Measurements from ENCODE around the gene ASCL1. TPM values are rescaled to one million over a fixed set of nuclear protein-coding genes. Genes with fewer than 3 reads are reported as not detected.

The ASCL1 gene
- total RNA-seq, 1 experiment from 2014 or later, result 0.07 TPM

DNA sequence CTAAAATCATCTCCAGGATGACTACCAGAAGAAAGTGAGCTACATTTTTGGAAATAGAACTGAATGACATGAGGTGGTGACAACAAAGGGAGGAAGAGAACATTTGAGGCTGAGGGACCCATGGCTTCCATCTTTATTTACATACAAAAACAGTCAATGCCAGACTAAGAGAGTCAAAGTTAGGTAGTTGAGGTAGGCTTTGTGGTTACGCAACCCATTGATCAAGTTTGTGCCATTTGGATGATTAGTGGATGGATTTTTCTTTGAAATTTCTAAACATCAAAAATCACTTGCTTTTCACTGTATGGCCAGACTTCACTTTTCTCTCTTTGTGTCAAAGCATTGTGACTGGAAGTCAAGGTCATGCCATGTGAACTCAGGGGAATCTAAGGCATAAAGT lies 22.9 kb downstream of the ASCL1 start:
- ChIA-PET POLR2A (no interaction called here), CTCF (no interaction called here)
- Mint-ChIP-seq H3K27ac (no peak overlapping the region), H3K36me3 (no peaks in the 10 kb centered on the region), H3K27me3 (ENCODE audit: low read depth) (no peaks in the 10 kb centered on the region), H3K4me1 (no peaks in the 10 kb centered on the region), H3K4me3 (no peak overlapping the region), H3K9me3 (no peaks in the 10 kb centered on the region)
- TF ChIP-seq, protein P1, sequence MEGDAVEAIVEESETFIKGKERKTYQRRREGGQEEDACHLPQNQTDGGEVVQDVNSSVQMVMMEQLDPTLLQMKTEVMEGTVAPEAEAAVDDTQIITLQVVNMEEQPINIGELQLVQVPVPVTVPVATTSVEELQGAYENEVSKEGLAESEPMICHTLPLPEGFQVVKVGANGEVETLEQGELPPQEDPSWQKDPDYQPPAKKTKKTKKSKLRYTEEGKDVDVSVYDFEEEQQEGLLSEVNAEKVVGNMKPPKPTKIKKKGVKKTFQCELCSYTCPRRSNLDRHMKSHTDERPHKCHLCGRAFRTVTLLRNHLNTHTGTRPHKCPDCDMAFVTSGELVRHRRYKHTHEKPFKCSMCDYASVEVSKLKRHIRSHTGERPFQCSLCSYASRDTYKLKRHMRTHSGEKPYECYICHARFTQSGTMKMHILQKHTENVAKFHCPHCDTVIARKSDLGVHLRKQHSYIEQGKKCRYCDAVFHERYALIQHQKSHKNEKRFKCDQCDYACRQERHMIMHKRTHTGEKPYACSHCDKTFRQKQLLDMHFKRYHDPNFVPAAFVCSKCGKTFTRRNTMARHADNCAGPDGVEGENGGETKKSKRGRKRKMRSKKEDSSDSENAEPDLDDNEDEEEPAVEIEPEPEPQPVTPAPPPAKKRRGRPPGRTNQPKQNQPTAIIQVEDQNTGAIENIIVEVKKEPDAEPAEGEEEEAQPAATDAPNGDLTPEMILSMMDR (IDR thresholded peaks at IDR 0.05), result no peak
- TF ChIP-seq, protein P2, sequence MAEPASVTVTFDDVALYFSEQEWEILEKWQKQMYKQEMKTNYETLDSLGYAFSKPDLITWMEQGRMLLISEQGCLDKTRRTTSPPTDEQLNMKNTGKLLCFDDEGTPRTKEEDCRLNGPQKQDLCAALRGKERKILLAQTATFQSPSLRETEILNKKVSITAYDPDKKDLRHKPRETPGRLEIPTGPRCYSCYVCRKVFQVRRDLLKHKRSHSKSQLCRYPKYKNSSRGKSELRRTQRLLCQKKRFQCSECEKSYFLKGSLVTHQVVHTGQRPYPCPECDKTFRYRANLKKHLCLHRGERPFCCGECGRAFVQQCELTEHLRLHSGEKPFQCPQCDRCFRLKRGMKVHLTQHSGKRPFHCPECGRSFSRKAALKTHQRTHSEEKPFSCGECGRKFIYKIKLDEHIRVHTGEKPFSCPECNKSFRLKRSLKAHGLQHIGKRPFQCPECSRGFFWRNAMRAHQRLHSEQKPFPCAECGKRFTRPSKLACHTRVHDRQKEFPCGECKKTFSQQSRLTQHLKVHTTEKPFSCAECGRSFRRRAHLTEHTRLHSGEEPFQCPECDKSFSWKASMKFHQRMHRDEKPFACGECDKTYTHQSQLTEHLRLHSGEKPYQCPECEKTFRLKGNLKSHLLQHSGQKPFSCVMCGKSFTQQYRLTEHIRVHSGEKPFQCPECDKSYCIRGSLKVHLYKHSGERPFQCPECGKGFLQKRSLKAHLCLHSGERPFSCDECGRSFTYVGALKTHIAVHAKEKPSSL (CRISPR knock-in tag; conservative IDR thresholded peaks at IDR 0.05), result no peak
- no peak for TF ChIP-seq ESRRA (CRISPR knock-in tag; IDR thresholded peaks at IDR 0.05; ENCODE audit: borderline replicate concordance)
- TF ChIP-seq, protein P3, sequence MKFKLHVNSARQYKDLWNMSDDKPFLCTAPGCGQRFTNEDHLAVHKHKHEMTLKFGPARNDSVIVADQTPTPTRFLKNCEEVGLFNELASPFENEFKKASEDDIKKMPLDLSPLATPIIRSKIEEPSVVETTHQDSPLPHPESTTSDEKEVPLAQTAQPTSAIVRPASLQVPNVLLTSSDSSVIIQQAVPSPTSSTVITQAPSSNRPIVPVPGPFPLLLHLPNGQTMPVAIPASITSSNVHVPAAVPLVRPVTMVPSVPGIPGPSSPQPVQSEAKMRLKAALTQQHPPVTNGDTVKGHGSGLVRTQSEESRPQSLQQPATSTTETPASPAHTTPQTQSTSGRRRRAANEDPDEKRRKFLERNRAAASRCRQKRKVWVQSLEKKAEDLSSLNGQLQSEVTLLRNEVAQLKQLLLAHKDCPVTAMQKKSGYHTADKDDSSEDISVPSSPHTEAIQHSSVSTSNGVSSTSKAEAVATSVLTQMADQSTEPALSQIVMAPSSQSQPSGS (CRISPR knock-in tag; IDR thresholded peaks at IDR 0.05; ENCODE audit: borderline replicate concordance, low read depth), result no peak
- TF ChIP-seq NR3C1 (CRISPR knock-in tag; conservative IDR thresholded peaks at IDR 0.05; ENCODE audit: low read depth), result no peak
- TF ChIP-seq CREM (CRISPR knock-in tag; IDR thresholded peaks at IDR 0.05), result no peak
- TF ChIP-seq ZNF121 (CRISPR knock-in tag; IDR thresholded peaks at IDR 0.05), result no peak
- ATAC-seq (no peak), DNase-seq (ENCODE audit: low spot score) (no peak)

DNA sequence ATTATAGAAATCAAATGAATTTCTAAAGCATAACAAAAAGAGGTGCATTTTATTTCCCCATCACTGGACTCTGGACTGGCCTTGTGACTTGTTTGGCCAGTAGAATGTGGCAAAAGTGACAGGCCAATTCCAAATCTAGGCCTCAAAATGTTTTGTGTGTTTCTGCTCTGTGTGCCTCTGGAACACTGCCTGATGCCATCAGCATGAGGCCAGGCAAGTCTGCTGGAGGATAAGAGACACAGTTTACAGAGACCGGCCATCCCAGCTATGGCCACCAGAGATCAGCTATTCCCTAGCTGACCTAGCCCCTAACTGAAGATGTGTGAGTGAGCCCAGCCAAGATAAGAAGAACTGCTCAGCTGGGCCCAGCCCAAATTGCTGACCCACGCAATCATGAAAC lies 32.9 kb downstream of the ASCL1 start:
- no peak for DNase-seq (ENCODE audit: low spot score)
- H3K27me3 Mint-ChIP-seq (ENCODE audit: low read depth), result no peaks in the 10 kb centered on the region
- no peak overlapping the region for H3K27ac Mint-ChIP-seq
- peak; percentile 88 for ATAC-seq
- H3K36me3 Mint-ChIP-seq, result no peaks in the 10 kb centered on the region
- POLR2A ChIA-PET, result no interaction called here
- peaks cover 15% of the 10 kb centered on the region for H3K9me3 Mint-ChIP-seq
- CTCF ChIA-PET, result interaction anchor here (0.6 kb wide), 1 partner anchor 248 kb away, joined by 3 read pairs; no protein-coding TSS in a partner anchor
- no peak for TF ChIP-seq FOXP1 (CRISPR knock-in tag; IDR thresholded peaks at IDR 0.05; ENCODE audit: borderline replicate concordance)
- TF ChIP-seq TEAD1 (CRISPR knock-in tag; IDR thresholded peaks at IDR 0.05), result no peak
- no peak for TF ChIP-seq ZNF232 (CRISPR knock-in tag; IDR thresholded peaks at IDR 0.05)
- TF ChIP-seq NR2C2 (CRISPR knock-in tag; IDR thresholded peaks at IDR 0.05), result no peak
- TF ChIP-seq, protein P4, sequence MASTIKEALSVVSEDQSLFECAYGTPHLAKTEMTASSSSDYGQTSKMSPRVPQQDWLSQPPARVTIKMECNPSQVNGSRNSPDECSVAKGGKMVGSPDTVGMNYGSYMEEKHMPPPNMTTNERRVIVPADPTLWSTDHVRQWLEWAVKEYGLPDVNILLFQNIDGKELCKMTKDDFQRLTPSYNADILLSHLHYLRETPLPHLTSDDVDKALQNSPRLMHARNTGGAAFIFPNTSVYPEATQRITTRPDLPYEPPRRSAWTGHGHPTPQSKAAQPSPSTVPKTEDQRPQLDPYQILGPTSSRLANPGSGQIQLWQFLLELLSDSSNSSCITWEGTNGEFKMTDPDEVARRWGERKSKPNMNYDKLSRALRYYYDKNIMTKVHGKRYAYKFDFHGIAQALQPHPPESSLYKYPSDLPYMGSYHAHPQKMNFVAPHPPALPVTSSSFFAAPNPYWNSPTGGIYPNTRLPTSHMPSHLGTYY (CRISPR knock-in tag; IDR thresholded peaks at IDR 0.05), result no peak
- TF ChIP-seq, protein P5, sequence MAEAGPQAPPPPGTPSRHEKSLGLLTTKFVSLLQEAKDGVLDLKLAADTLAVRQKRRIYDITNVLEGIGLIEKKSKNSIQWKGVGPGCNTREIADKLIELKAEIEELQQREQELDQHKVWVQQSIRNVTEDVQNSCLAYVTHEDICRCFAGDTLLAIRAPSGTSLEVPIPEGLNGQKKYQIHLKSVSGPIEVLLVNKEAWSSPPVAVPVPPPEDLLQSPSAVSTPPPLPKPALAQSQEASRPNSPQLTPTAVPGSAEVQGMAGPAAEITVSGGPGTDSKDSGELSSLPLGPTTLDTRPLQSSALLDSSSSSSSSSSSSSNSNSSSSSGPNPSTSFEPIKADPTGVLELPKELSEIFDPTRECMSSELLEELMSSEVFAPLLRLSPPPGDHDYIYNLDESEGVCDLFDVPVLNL (CRISPR knock-in tag; IDR thresholded peaks at IDR 0.05; ENCODE audit: borderline replicate concordance, low read depth), result no peak
- no peaks in the 10 kb centered on the region for H3K4me1 Mint-ChIP-seq
- no peak overlapping the region for H3K4me3 Mint-ChIP-seq

DNA sequence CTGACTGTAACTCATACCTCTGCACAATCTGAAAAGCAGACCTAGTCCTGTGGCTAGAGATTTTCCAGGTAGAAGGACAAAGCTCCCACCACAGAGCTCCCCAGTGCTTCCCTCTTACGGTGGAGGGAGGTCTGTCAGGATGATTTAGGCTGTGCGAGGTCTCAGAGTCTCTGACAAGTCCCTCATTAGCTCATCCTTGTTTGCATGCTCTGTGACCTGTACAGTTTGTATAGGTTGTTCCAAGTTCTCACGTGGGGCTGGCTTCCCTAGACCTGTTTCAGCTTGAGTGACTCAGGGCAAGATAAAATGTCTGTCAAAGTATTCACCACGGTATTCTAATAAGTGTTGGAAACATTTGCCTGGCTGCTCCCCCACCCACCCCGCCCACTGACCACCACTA lies 34.8 kb downstream of the ASCL1 start:
- ChIA-PET POLR2A (no interaction called here), CTCF (interaction anchor here (0.9 to 1.2 kb wide), 6 partner anchors 16 to 556 kb away, joined by 3 to 4 read pairs (median 3); no protein-coding TSS in a partner anchor)
- Mint-ChIP-seq H3K4me1 (no peaks in the 10 kb centered on the region), H3K27me3 (ENCODE audit: low read depth) (no peaks in the 10 kb centered on the region), H3K9me3 (peaks cover 25% of the 10 kb centered on the region), H3K27ac (no peak overlapping the region), H3K36me3 (peaks cover 8% of the 10 kb centered on the region), H3K4me3 (no peak overlapping the region)
- ATAC-seq (no peak; the same call in 1 of the 2 replicates), DNase-seq (ENCODE audit: low spot score) (no peak)
- no peak for TF ChIP-seq NR2C2 (CRISPR knock-in tag; IDR thresholded peaks at IDR 0.05)
- TF ChIP-seq, protein P6, sequence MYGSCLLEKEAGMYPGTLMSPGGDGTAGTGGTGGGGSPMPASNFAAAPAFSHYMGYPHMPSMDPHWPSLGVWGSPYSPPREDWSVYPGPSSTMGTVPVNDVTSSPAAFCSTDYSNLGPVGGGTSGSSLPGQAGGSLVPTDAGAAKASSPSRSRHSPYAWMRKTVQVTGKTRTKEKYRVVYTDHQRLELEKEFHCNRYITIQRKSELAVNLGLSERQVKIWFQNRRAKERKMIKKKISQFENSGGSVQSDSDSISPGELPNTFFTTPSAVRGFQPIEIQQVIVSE (CRISPR knock-in tag; IDR thresholded peaks at IDR 0.05; ENCODE audit: borderline replicate concordance), result no peak
